KMS-11 (cell line): ENCODE results near the gene ALKBH5.

Source experiments
- H2AFZ ChIP-seq: fragments of 200-600 bp; sonication (generic); 2 replicates; pipeline ENCODE4 v1.6.1; 2016; ENCODE audit warnings: antibody characterized with exemption, mixed run types, low read depth
- H3K27ac ChIP-seq: fragments of 200-600 bp; sonication (generic); 2 replicates; pipeline ENCODE4 v1.6.1; 2016; ENCODE audit warnings: mild to moderate bottlenecking, mixed run types
- H3K27me3 ChIP-seq: fragments of 200-600 bp; sonication (generic); 2 replicates; pipeline ENCODE4 v1.6.1; 2017; ENCODE audit warnings: mild to moderate bottlenecking, low read depth, mixed run types, moderate library complexity; ENCODE audit not compliant: insufficient read depth
- H3K36me3 ChIP-seq: fragments of 200-600 bp; sonication (generic); 2 replicates; pipeline ENCODE4 v1.6.1; 2017; ENCODE audit warnings: mild to moderate bottlenecking, mixed run types; ENCODE audit not compliant: insufficient read depth
- H3K4me1 ChIP-seq: fragments of 200-600 bp; sonication (generic); 2 replicates; pipeline ENCODE4 v1.6.1; 2016; ENCODE audit warnings: mild to moderate bottlenecking, low read depth, mixed run types; ENCODE audit not compliant: poor library complexity, severe bottlenecking
- H3K4me2 ChIP-seq: fragments of 200-600 bp; sonication (generic); 2 replicates; pipeline ENCODE4 v1.7.0; 2016; ENCODE audit warnings: mild to moderate bottlenecking, mixed run types
- H3K4me3 ChIP-seq: fragments of 200-600 bp; sonication (generic); IDR thresholded peaks from 2 replicates; pipeline ENCODE4 v1.6.1; 2017; ENCODE audit warnings: low read depth, low read length, mixed read lengths; ENCODE audit not compliant: insufficient read depth
- H3K79me2 ChIP-seq: fragments of 200-600 bp; sonication (generic); 2 replicates; pipeline ENCODE4 v1.6.1; 2016; ENCODE audit warnings: low read depth, mixed run types; ENCODE audit not compliant: insufficient read depth
- H3K9ac ChIP-seq: fragments of 200-600 bp; sonication (generic); 2 replicates; pipeline ENCODE4 v1.6.1; 2016; ENCODE audit warnings: mild to moderate bottlenecking, mixed run types
- H4K20me1 ChIP-seq: fragments of 200-600 bp; sonication (generic); 2 replicates; pipeline ENCODE4 v1.6.1; 2016; ENCODE audit warnings: mild to moderate bottlenecking, mixed run types; ENCODE audit not compliant: insufficient read depth
- TF ChIP-seq, protein P1 (sequence below): fragments of 200-600 bp; sonication (generic); conservative IDR thresholded peaks from 2 replicates; pipeline ENCODE4 v1.6.1; 2017; ENCODE audit warnings: low read depth, mild to moderate bottlenecking, antibody characterized with exemption, low read length, moderate library complexity, mixed read lengths

The ALKBH5 gene

DNA sequence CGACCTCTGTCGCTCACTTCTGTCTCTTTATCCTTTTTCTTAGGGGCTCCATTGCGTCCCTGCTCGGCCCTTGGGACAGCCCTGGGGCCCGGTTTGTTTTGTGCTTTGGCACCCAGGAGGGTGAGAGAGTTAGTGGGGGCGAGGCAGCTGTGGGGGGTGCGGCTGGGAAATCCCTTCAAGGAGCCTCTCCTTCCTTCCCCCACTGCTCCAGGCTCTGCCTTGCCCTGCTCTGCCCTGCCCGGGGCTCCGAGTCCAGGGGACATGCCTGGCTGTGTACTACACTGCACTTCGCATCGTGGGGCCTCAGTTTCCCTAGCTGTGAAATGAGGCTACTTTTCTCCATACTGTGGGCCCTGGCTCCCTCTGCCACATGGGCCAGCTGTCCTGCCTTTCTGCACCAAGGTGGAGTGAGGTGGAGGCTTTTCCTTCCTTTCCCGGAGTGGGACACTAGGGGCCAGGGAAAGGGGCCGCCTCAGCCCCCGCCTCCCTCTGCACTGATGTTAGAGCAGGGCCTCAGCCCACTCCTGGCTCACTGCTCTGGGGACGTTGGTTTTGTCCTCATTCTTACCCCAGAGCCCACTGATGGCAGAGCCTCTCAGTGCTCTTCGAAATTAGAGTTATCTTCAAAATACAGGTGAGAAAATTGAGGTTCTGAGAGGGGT lies 42.8 kb downstream of the ALKBH5 start:
- Histone ChIP-seq H3K27ac (no peak overlapping the region), H4K20me1 (no peaks in the 10 kb centered on the region), H3K4me2 (peak overlapping the region; percentile 82), H3K4me1 (no peaks in the 10 kb centered on the region), H2AFZ (no peak overlapping the region; the same call in 1 of the 2 replicates), H3K27me3 (no peaks in the 10 kb centered on the region), H3K9ac (no peak overlapping the region; the same call in 1 of the 2 replicates), H3K4me3 (no peak overlapping the region), H3K79me2 (no peaks in the 10 kb centered on the region), H3K36me3 (no peaks in the 10 kb centered on the region)
- TF ChIP-seq, protein P1, sequence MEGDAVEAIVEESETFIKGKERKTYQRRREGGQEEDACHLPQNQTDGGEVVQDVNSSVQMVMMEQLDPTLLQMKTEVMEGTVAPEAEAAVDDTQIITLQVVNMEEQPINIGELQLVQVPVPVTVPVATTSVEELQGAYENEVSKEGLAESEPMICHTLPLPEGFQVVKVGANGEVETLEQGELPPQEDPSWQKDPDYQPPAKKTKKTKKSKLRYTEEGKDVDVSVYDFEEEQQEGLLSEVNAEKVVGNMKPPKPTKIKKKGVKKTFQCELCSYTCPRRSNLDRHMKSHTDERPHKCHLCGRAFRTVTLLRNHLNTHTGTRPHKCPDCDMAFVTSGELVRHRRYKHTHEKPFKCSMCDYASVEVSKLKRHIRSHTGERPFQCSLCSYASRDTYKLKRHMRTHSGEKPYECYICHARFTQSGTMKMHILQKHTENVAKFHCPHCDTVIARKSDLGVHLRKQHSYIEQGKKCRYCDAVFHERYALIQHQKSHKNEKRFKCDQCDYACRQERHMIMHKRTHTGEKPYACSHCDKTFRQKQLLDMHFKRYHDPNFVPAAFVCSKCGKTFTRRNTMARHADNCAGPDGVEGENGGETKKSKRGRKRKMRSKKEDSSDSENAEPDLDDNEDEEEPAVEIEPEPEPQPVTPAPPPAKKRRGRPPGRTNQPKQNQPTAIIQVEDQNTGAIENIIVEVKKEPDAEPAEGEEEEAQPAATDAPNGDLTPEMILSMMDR, result no peak

DNA sequence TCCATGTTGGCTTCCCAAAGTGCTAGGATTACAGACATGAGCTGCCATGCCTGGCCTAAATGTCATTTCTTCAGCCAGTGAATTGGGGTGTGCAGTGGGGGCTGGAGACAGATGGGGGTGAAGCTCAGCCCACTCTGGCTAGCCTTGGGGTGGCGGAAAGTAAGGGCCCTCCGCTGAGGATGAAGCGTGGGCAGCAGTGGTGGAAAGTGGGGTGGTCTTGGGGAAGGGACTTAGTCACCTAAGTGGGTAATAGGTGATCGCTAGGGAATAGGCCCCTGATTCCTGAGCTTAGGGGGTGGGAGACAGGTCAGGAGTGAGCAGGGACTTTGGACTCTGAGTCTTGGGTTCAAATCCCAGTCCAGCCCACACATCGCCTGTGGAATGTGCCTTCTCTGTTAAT lies 44.0 kb downstream of the ALKBH5 start:
- H3K4me2 ChIP-seq, result no peak overlapping the region
- no peaks in the 10 kb centered on the region for H3K27me3 ChIP-seq
- no peaks in the 10 kb centered on the region for H3K36me3 ChIP-seq
- no peaks in the 10 kb centered on the region for H4K20me1 ChIP-seq
- H3K4me1 ChIP-seq, result no peaks in the 10 kb centered on the region
- H3K9ac ChIP-seq, result no peak overlapping the region
- H3K27ac ChIP-seq, result no peak overlapping the region
- H2AFZ ChIP-seq, result no peak overlapping the region
- TF ChIP-seq, protein P1, result no peak
- no peaks in the 10 kb centered on the region for H3K79me2 ChIP-seq
- no peak overlapping the region for H3K4me3 ChIP-seq

DNA sequence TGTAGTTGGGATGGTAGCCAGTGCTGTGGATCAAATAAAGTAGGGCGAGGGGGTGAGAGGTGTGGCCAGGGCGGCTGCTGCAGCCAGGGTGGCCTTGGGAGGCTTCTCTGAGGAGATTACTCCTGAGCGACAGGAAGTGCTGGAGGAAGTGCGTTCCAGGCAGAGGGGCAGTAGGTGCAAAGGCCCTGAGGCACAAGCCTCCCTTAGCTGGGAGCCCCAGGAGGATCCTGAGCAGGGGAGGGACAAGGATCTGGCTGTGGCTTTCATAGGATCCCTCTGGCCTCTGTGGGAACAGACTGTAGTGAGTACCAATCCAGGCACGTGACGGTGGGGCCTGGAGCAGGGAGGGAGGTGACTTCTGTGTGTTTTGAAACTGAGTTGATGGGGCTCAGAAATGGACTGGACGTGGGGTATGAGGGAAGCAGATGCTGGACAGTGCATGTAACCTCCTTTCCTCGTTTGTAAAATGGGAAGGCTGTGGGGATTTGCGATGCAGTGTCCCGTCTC lies 44.6 kb downstream of the ALKBH5 start:
- Histone ChIP-seq H4K20me1 (no peaks in the 10 kb centered on the region), H3K4me3 (no peak overlapping the region), H3K4me1 (no peaks in the 10 kb centered on the region), H3K27me3 (no peaks in the 10 kb centered on the region), H3K79me2 (no peaks in the 10 kb centered on the region), H3K4me2 (no peak overlapping the region), H2AFZ (no peak overlapping the region), H3K27ac (no peak overlapping the region), H3K36me3 (no peaks in the 10 kb centered on the region), H3K9ac (no peak overlapping the region)
- TF ChIP-seq, protein P1, result no peak

DNA sequence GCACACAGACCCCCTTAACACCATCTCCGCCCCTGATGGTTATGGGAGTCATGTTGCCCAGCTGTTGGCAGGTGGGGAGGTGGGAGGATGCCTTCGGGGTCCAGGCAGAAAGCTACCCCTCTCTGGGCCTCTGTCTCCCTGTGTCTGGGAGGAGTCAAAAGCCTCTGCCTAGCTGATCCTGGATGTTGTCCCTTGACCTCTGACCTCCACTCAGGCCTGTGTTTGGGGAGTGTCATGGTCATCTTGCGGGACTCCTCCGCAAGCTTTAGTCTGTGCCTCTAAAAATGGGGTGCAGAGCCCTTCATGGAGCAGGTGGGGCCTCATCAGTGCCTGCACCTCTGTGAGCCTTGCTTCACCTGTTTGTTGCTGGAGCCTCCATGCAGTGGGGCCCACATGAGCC lies 45.6 kb downstream of the ALKBH5 start:
- Histone ChIP-seq H3K4me3 (no peak overlapping the region), H3K79me2 (no peaks in the 10 kb centered on the region), H3K27ac (no peak overlapping the region), H3K27me3 (no peaks in the 10 kb centered on the region), H3K9ac (no peak overlapping the region), H3K36me3 (no peaks in the 10 kb centered on the region), H3K4me1 (no peaks in the 10 kb centered on the region), H2AFZ (no peak overlapping the region), H4K20me1 (no peaks in the 10 kb centered on the region), H3K4me2 (no peak overlapping the region)
- TF ChIP-seq, protein P1, result no peak
